Measurements from ENCODE around the gene SF3A2. TPM values are rescaled to one million over a fixed set of nuclear protein-coding genes. Genes with fewer than 3 reads are reported as not detected.

Gene SF3A2
- total RNA-seq, 2 donors from 2014 or later: 99.5 to 119 TPM

- no peak overlapping the region for H3K27ac Mint-ChIP-seq
These were observed 22.4 kb upstream of the SF3A2 start for GRCh38 chr19:2214251-2214650.

DNA sequence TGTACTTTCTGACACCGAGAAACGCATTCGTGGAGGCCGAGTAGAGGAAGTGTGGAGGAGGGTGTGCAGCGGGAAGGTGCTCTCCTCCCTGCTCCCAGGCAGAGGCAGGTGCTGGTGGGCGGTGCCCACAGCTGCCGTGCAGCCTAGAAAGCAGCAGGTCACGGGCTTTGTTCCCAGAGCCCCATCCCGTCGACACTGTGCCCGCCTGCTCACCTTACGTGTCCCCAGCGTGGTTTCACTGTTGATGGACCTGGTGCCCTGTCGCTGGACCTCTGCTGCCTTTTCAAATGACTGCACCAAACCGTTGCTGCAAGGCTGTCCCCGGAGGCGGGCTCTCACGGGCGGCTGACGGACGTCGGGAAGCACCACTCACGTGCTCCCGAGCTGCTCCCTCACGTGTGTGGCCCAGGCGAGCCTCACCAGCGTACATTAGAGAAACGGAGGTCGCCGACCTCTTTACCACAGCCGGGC, 21.3 kb upstream of the SF3A2 start:
- Mint-ChIP-seq H3K27ac (peak overlapping the region; percentile 63), H3K27me3 (no peaks in the 10 kb centered on the region), H3K9me3 (no peaks in the 10 kb centered on the region), H3K4me1 (peaks cover 5% of the 10 kb centered on the region), H3K36me3 (ENCODE audit: low read depth) (peaks cover 99% of the 10 kb centered on the region), H3K4me3 (peak overlapping the region; percentile 35)
- peak; percentile 38 for ATAC-seq (replicated peaks)

More at GRCh38 chr19:2214251-2214650, 22.4 kb upstream of the SF3A2 start:
- Mint-ChIP-seq H3K4me1 (peaks cover 5% of the 10 kb centered on the region), H3K36me3 (ENCODE audit: low read depth) (peaks cover 98% of the 10 kb centered on the region), H3K27me3 (no peaks in the 10 kb centered on the region), H3K4me3 (no peak overlapping the region), H3K9me3 (no peaks in the 10 kb centered on the region)
- no peak for ATAC-seq (replicated peaks)

GRCh38 chr19:2216361-2217225, 20.0 kb upstream of the SF3A2 start:
- Mint-ChIP-seq H3K27ac (peak overlapping the region; percentile 58), H3K36me3 (ENCODE audit: low read depth) (peaks cover 99% of the 10 kb centered on the region), H3K27me3 (no peaks in the 10 kb centered on the region), H3K4me3 (no peak overlapping the region), H3K9me3 (no peaks in the 10 kb centered on the region), H3K4me1 (peaks cover 5% of the 10 kb centered on the region)
- no peak for ATAC-seq (replicated peaks)

DNA sequence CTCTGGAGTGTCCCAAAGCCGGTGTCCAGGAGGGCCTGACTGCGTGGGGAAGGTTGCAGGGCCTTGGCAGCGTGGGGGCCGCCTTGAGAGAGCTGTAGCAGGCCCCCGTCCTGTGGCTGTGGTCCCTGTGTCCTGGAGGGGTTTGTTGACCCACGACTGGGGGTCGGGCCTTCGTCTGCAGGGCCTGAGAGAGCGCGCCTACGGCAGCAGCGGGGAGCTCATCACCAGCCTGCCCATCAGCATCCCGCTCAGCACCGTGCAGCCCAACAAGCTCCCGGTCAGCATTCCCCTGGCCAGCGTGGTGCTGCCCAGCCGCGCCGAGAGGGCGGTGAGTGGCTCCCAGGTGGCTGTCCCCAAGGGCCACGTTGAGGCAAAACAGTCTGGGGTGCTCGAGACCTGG, 19.0 kb upstream of the SF3A2 start:
- Mint-ChIP-seq H3K36me3 (ENCODE audit: low read depth) (peaks cover 93% of the 10 kb centered on the region), H3K27me3 (no peaks in the 10 kb centered on the region), H3K4me3 (no peak overlapping the region), H3K4me1 (peaks cover 5% of the 10 kb centered on the region), H3K27ac (no peak overlapping the region), H3K9me3 (no peaks in the 10 kb centered on the region)
- no peak for ATAC-seq (replicated peaks)

GRCh38 chr19:2219726-2220125, 16.9 kb upstream of the SF3A2 start:
- Mint-ChIP-seq H3K36me3 (ENCODE audit: low read depth) (peaks cover 90% of the 10 kb centered on the region), H3K4me3 (no peak overlapping the region), H3K4me1 (peaks cover 3% of the 10 kb centered on the region), H3K27ac (no peak overlapping the region), H3K27me3 (no peaks in the 10 kb centered on the region), H3K9me3 (no peaks in the 10 kb centered on the region)
- ATAC-seq (replicated peaks): no peak

DNA sequence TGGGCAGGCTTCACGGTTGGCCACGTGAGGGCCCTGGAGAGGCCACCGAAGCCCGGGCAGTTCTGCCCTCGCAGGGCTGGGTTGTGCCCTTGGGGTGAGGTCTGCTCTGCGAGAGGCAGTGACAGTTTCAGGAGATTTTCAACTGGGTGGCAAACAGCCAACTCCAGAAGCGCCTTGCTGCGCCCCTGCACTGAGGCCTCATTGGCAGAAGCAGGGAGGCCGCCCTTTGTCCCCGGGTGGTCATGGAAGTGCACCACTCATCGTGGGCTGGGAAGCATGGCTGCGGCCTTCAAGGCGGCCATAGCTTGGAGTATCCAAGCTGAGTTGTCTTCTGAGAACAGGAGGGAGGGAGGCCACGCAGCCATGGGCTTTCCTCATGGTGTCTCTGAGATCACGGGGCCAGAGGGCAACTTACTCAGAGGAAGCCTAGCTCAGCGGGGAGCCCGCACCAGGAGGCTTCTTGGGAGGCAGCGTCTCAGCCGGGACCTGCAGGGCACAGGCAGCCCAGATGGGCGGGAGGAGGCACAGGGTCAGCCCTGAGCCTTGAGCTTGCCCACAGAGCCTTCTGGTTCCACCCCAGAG, 15.3 kb upstream of the SF3A2 start:
- no peak for ATAC-seq (replicated peaks)
- Mint-ChIP-seq H3K36me3 (ENCODE audit: low read depth) (peaks cover 89% of the 10 kb centered on the region), H3K27ac (no peak overlapping the region), H3K4me3 (no peak overlapping the region), H3K27me3 (no peaks in the 10 kb centered on the region), H3K4me1 (peaks cover 3% of the 10 kb centered on the region), H3K9me3 (no peaks in the 10 kb centered on the region)

DNA sequence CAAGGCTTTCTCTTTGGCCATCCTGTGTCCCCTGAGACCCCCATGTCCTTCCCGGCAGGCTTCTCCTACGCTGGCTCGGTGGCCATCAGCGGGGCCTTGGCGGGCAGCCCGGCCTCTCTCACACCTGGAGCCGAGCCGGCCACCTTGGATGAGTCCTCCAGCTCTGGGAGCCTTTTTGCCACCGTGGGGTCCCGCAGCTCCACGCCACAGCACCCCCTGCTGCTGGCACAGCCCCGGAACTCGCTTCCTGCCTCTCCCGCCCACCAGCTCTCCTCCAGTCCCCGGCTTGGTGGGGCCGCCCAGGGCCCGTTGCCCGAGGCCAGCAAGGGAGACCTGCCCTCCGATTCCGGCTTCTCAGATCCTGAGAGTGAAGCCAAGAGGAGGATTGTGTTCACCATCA, 14.7 kb upstream of the SF3A2 start:
- H3K36me3 Mint-ChIP-seq (ENCODE audit: low read depth): peaks cover 83% of the 10 kb centered on the region
- ATAC-seq (replicated peaks): no peak

GRCh38 chr19:2223391-2223790, 13.2 kb upstream of the SF3A2 start:
- no peak overlapping the region for H3K4me3 Mint-ChIP-seq
- ATAC-seq (replicated peaks): no peak
- H3K4me1 Mint-ChIP-seq: peaks cover 3% of the 10 kb centered on the region
- H3K36me3 Mint-ChIP-seq (ENCODE audit: low read depth): peaks cover 75% of the 10 kb centered on the region
- H3K9me3 Mint-ChIP-seq: no peaks in the 10 kb centered on the region
- no peak overlapping the region for H3K27ac Mint-ChIP-seq
- H3K27me3 Mint-ChIP-seq: no peaks in the 10 kb centered on the region

More for the DNA sequence above, 14.7 kb upstream of the SF3A2 start:
- Mint-ChIP-seq H3K4me3 (no peak overlapping the region), H3K27me3 (no peaks in the 10 kb centered on the region), H3K9me3 (no peaks in the 10 kb centered on the region), H3K27ac (no peak overlapping the region), H3K4me1 (peaks cover 3% of the 10 kb centered on the region)

DNA sequence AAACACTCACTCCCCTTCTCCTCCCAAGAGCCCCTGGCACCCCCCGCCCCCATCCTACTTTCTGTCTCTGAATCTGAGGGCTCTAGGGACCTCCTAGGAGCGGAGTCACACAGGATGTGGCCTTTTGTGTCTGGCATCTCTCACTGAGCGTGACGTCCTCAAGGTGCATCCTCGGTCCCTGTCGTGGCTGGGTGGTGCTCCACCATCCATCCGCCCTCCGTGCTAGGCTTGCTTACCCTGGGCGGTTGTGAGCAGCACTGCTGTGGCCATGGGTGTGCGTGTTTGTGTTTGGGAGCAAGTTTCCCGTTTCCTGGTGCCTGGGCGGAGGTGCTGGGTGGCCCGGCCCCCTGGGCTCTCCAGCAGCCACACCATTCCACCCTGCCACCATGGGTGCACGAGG, 12.7 kb upstream of the SF3A2 start:
- peak; percentile 31 for ATAC-seq (replicated peaks)
- peak overlapping the region; percentile 55 for H3K27ac Mint-ChIP-seq

GRCh38 chr19:2224754-2225349, 11.8 kb upstream of the SF3A2 start:
- peaks cover 74% of the 10 kb centered on the region for H3K36me3 Mint-ChIP-seq (ENCODE audit: low read depth)
- no peaks in the 10 kb centered on the region for H3K27me3 Mint-ChIP-seq
- no peak for ATAC-seq (replicated peaks)
- peak overlapping the region; percentile 55 for H3K27ac Mint-ChIP-seq
- H3K9me3 Mint-ChIP-seq: no peaks in the 10 kb centered on the region
- no peak overlapping the region for H3K4me3 Mint-ChIP-seq
- peaks cover 3% of the 10 kb centered on the region for H3K4me1 Mint-ChIP-seq

More for the DNA sequence above, 12.7 kb upstream of the SF3A2 start:
- Mint-ChIP-seq H3K9me3 (no peaks in the 10 kb centered on the region), H3K36me3 (ENCODE audit: low read depth) (peaks cover 75% of the 10 kb centered on the region), H3K27me3 (no peaks in the 10 kb centered on the region), H3K4me3 (no peak overlapping the region), H3K4me1 (peaks cover 3% of the 10 kb centered on the region)

DNA sequence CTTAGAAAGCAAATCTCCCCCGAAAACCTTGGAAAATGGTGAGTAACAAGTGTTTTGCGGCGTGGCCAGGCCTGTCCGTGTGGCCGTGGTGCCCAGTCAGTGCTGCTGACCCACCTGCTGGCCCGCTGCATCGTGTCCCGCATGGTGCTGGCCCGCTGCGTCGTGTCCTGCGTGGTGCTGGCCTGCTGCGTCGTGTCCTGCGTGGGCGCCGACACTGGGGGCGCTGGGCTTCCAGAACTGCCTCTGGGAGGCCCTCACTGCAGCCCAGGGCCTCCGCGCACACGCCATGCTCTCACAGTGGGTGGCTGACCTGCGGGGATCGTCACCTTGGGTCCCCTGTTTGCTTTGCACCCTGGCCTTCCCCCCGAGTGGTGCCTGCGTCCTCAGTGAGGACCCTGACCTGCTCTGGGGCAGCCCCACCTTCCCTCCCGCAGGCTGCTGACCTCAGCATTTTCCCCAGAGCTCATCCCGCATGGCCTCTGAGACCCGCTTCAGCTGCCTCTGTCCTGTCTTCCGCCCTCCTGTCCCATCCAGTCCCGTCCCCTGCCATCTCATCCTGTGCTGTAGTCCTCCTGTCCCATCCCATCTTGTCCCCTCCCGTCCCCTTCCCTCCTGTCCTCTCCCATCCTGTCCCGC, 11.1 kb upstream of the SF3A2 start:
- Mint-ChIP-seq H3K27me3 (no peaks in the 10 kb centered on the region), H3K4me3 (no peak overlapping the region)

DNA sequence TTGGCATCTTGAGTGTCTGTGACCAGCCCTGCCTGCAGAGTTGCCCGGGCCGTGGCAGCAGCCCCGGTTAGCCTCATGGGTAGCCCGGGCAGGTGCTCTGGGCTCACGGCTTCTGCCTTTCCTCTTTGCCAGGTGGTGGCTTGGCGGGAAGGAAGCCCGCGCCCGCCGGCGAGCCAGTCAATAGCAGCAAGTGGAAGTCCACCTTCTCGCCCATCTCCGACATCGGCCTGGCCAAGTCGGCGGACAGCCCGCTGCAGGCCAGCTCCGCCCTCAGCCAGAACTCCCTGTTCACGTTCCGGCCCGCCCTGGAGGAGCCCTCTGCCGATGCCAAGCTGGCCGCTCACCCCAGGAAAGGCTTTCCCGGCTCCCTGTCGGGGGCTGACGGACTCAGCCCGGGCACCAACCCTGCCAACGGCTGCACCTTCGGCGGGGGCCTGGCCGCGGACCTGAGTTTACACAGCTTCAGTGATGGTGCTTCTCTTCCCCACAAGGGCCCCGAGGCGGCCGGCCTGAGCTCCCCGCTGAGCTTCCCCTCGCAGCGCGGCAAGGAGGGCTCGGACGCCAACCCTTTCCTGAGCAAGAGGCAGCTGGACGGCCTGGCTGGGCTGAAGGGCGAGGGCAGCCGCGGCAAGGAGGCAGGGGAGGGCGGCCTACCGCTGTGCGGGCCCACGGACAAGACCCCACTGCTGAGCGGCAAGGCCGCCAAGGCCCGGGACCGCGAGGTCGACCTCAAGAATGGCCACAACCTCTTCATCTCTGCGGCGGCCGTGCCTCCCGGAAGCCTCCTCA, 10.4 kb upstream of the SF3A2 start:
- Mint-ChIP-seq H3K27ac (no peak overlapping the region), H3K27me3 (no peaks in the 10 kb centered on the region), H3K4me3 (no peak overlapping the region), H3K4me1 (peaks cover 3% of the 10 kb centered on the region), H3K36me3 (ENCODE audit: low read depth) (peaks cover 67% of the 10 kb centered on the region), H3K9me3 (no peaks in the 10 kb centered on the region)
- no peak for ATAC-seq (replicated peaks)

More for the DNA sequence above, 11.1 kb upstream of the SF3A2 start:
- H3K9me3 Mint-ChIP-seq: no peaks in the 10 kb centered on the region
- H3K27ac Mint-ChIP-seq: no peak overlapping the region
- peaks cover 72% of the 10 kb centered on the region for H3K36me3 Mint-ChIP-seq (ENCODE audit: low read depth)
- peaks cover 3% of the 10 kb centered on the region for H3K4me1 Mint-ChIP-seq
- no peak for ATAC-seq (replicated peaks)

DNA sequence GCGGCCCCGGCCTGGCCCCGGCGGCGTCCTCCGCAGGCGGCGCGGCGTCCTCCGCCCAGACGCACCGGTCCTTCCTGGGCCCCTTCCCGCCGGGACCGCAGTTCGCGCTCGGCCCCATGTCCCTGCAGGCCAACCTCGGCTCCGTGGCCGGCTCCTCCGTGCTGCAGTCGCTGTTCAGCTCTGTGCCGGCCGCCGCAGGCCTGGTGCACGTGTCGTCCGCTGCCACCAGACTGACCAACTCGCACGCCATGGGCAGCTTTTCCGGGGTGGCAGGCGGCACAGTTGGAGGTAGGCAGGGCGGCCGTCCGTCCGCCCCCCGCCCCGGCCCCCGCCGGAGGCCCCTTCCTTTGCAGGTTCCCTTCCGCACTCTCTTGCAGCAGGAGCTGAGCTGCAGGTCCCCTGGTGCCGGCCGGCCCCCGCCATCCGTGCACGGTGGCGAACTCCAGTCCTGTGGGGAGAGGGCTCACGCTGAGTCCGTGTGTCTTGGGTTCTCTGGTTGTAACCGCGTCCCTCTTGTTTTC, 9.7 kb upstream of the SF3A2 start:
- peaks cover 3% of the 10 kb centered on the region for H3K4me1 Mint-ChIP-seq
- H3K9me3 Mint-ChIP-seq: no peaks in the 10 kb centered on the region
- H3K36me3 Mint-ChIP-seq (ENCODE audit: low read depth): peaks cover 64% of the 10 kb centered on the region
- no peaks in the 10 kb centered on the region for H3K27me3 Mint-ChIP-seq
- ATAC-seq (replicated peaks): no peak
- no peak overlapping the region for H3K27ac Mint-ChIP-seq
- no peak overlapping the region for H3K4me3 Mint-ChIP-seq

All from activated T-helper 17 cell treated with anti-CD3 and anti-CD28 coated beads, Interleukin-2, amount 50 U/mL, for 72 hours (primary cell).